OCI-M2 (cell line): Measurements from ENCODE around the gene SCN1B.

Experiments
- DNase-seq: peaks from one replicate; lab custom pipeline; 2025; ENCODE audit not compliant: unreplicated experiment; lab: John Stamatoyannopoulos, UW

SCN1B gene

GRCh38 chr19:35051796-35052195 is 21.5 kb downstream of the SCN1B start:
- no peak for DNase-seq

- no peak for DNase-seq
Measured at GRCh38 chr19:35052599-35053190, 22.4 kb downstream of the SCN1B start.

GRCh38 chr19:35053667-35054293 is 23.5 kb downstream of the SCN1B start:
- DNase-seq = no peak

GRCh38 chr19:35054626-35055025 is 24.4 kb downstream of the SCN1B start:
- DNase-seq = no peak

- no peak for DNase-seq
Measured at GRCh38 chr19:35055715-35056179, 25.5 kb downstream of the SCN1B start.

- DNase-seq = no peak
Measured at GRCh38 chr19:35056513-35057063, 26.3 kb downstream of the SCN1B start.

GRCh38 chr19:35058370-35058769 is 28.1 kb downstream of the SCN1B start:
- DNase-seq = no peak

- DNase-seq = no peak
Measured at GRCh38 chr19:35059006-35059798, 28.9 kb downstream of the SCN1B start.

- no peak for DNase-seq
Measured at GRCh38 chr19:35059799-35060091, 29.5 kb downstream of the SCN1B start.

GRCh38 chr19:35060160-35060855 is 30.0 kb downstream of the SCN1B start:
- no peak for DNase-seq

GRCh38 chr19:35061583-35062373 is 31.5 kb downstream of the SCN1B start:
- no peak for DNase-seq

GRCh38 chr19:35062942-35063341 is 32.7 kb downstream of the SCN1B start:
- no peak for DNase-seq

GRCh38 chr19:35063940-35064818 is 33.9 kb downstream of the SCN1B start:
- no peak for DNase-seq

- no peak for DNase-seq
Measured at GRCh38 chr19:35065574-35065973, 35.3 kb downstream of the SCN1B start.

- no peak for DNase-seq
Measured at GRCh38 chr19:35066121-35066520, 35.9 kb downstream of the SCN1B start.

GRCh38 chr19:35066691-35067563 is 36.7 kb downstream of the SCN1B start:
- DNase-seq = peak; percentile 95

- no peak for DNase-seq
Measured at GRCh38 chr19:35068941-35069634, 38.8 kb downstream of the SCN1B start.

GRCh38 chr19:35069696-35070095 is 39.4 kb downstream of the SCN1B start:
- no peak for DNase-seq
